Fibroblast of lung (primary cell): ENCODE results near the gene PXMP4.

ENCODE experiments used
- CTCF ChIP-seq, 2 donors: IDR thresholded peaks in 1 of 2; conservative IDR thresholded peaks in 1 of 2; 1 replicate in 1 of 2; 2 replicates in 1 of 2; pipeline ENCODE4 v1.5.1; 2011 to 2012; ENCODE audit warnings: low read length in 2 of 2, control low read depth in 1 of 2, inconsistent platforms in 1 of 2, low read depth in 1 of 2, mild to moderate bottlenecking in 1 of 2
- EZH2 ChIP-seq: IDR thresholded peaks from 2 replicates; pipeline ENCODE4 v1.5.1; 2012; ENCODE audit warnings: low read length, control low read depth, mild to moderate bottlenecking; ENCODE audit errors: missing control alignments

- TF ChIP-seq CTCF (conservative IDR thresholded peaks at IDR 0.05 in 1 of 2, IDR thresholded peaks at IDR 0.05 in 1 of 2; ENCODE audit: low read depth in 1 of 2, low read length in 2 of 2) (no peak), EZH2 (no peak)
These were observed 6.2 kb downstream of the PXMP4 start for GRCh38 chr20:33713865-33714367.
